ENCODE results near the gene RBFOX1. TPM values are rescaled to one million over a fixed set of nuclear protein-coding genes. Genes with fewer than 3 reads are reported as not detected.

Gene RBFOX1
- total and polyA plus RNA-seq, 10 of the 15 experiments (the other 5 are each of a cell fraction or from before 2014, with no cell fraction given): 0.87 TPM; not detected in 9

DNA sequence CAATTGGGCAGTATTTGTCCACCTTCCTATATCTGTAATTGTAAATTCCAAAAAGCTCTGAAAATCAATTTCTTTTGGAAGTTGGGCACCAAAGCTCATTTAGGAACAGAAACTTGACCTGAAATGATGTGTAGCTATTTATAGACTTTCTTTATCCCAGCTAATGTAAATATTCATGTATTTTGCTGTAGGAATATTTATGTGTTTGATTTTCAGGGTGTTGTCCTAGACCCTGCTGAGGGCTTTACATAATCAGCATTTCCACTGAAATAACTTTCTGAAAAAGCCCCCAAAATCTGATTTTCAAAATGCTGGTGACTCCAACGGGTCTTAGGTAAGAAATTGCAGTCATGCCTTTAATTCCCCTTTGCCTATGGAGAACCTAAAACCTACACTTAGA, 4.1 kb downstream of the RBFOX1 start:
- TF ChIP-seq SIX5 (IDR thresholded peaks at IDR 0.05; ENCODE audit: low read depth, low read length, severe bottlenecking): no peak
- TF ChIP-seq IRF4 (IDR thresholded peaks at IDR 0.05; ENCODE audit: low read depth, low read length): no peak
- no peak for TF ChIP-seq FOS (IDR thresholded peaks at IDR 0.05; ENCODE audit: borderline replicate concordance, extremely low read depth, insufficient read length)
- no peak for TF ChIP-seq CREB1 (IDR thresholded peaks at IDR 0.05; ENCODE audit: low read depth)
- TF ChIP-seq ZNF622 (IDR thresholded peaks at IDR 0.05): no peak
- no peak for TF ChIP-seq RB1 (IDR thresholded peaks at IDR 0.05; ENCODE audit: borderline replicate concordance)
- TF ChIP-seq ZBED1 (IDR thresholded peaks at IDR 0.05; ENCODE audit: borderline replicate concordance): no peak
- TF ChIP-seq SUZ12 (IDR thresholded peaks at IDR 0.05; ENCODE audit: unreplicated experiment): no peak
- no peak for TF ChIP-seq DPF2 (IDR thresholded peaks at IDR 0.05)
- TF ChIP-seq TARDBP (IDR thresholded peaks at IDR 0.05; ENCODE audit: borderline replicate concordance): no peak
- no peak for TF ChIP-seq ZNF384 (IDR thresholded peaks at IDR 0.05; ENCODE audit: borderline replicate concordance, low read depth, low read length)
- TF ChIP-seq NR2C1 (IDR thresholded peaks at IDR 0.05): no peak
- no peak for TF ChIP-seq FOXM1 (IDR thresholded peaks at IDR 0.05; ENCODE audit: low read depth, low read length)
- TF ChIP-seq, protein P1, sequence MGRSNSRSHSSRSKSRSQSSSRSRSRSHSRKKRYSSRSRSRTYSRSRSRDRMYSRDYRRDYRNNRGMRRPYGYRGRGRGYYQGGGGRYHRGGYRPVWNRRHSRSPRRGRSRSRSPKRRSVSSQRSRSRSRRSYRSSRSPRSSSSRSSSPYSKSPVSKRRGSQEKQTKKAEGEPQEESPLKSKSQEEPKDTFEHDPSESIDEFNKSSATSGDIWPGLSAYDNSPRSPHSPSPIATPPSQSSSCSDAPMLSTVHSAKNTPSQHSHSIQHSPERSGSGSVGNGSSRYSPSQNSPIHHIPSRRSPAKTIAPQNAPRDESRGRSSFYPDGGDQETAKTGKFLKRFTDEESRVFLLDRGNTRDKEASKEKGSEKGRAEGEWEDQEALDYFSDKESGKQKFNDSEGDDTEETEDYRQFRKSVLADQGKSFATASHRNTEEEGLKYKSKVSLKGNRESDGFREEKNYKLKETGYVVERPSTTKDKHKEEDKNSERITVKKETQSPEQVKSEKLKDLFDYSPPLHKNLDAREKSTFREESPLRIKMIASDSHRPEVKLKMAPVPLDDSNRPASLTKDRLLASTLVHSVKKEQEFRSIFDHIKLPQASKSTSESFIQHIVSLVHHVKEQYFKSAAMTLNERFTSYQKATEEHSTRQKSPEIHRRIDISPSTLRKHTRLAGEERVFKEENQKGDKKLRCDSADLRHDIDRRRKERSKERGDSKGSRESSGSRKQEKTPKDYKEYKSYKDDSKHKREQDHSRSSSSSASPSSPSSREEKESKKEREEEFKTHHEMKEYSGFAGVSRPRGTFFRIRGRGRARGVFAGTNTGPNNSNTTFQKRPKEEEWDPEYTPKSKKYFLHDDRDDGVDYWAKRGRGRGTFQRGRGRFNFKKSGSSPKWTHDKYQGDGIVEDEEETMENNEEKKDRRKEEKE (IDR thresholded peaks at IDR 0.05): no peak
- TF ChIP-seq, protein P2, sequence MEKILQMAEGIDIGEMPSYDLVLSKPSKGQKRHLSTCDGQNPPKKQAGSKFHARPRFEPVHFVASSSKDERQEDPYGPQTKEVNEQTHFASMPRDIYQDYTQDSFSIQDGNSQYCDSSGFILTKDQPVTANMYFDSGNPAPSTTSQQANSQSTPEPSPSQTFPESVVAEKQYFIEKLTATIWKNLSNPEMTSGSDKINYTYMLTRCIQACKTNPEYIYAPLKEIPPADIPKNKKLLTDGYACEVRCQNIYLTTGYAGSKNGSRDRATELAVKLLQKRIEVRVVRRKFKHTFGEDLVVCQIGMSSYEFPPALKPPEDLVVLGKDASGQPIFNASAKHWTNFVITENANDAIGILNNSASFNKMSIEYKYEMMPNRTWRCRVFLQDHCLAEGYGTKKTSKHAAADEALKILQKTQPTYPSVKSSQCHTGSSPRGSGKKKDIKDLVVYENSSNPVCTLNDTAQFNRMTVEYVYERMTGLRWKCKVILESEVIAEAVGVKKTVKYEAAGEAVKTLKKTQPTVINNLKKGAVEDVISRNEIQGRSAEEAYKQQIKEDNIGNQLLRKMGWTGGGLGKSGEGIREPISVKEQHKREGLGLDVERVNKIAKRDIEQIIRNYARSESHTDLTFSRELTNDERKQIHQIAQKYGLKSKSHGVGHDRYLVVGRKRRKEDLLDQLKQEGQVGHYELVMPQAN (conservative IDR thresholded peaks at IDR 0.05): no peak
- TF ChIP-seq STAT1 (conservative IDR thresholded peaks at IDR 0.05): no peak
- no peak for DNase-seq (ENCODE audit: low read depth, low spot score)
- in situ Hi-C loops (cut with MboI) (no loop called here), intact Hi-C loops (cut with micrococcal nuclease; ENCODE audit: unreplicated experiment) (no loop called here)
- FAIRE-seq: no peak
- no peaks in the 10 kb centered on the region for H4K20me1 ChIP-seq (ENCODE audit: control insufficient read depth, insufficient read depth)
- H3K36me3 ChIP-seq (ENCODE audit: control insufficient read depth in 2 of 2, insufficient read depth in 2 of 2, low read length in 1 of 2): no peaks in the 10 kb centered on the region
- ChIA-PET POLR2A (no interaction called here), CTCF (no interaction called here), SMC1A (ENCODE audit: uncharacterized antibody, unreplicated experiment) (no interaction called here), RAD21 (ENCODE audit: unreplicated experiment) (no interaction called here)
- ATAC-seq: no peak
- H3K9me3 ChIP-seq (replicated peaks; ENCODE audit: control insufficient read depth, insufficient read depth, low read length): no peaks in the 10 kb centered on the region; the same call in 1 of the 3 replicates
- H3K79me2 ChIP-seq (ENCODE audit: control insufficient read depth, insufficient read depth, low read length): no peaks in the 10 kb centered on the region
- H3K4me1 ChIP-seq (ENCODE audit: control insufficient read depth, insufficient read depth, low read length): no peaks in the 10 kb centered on the region
- no peaks in the 10 kb centered on the region for H3K27me3 ChIP-seq (replicated peaks in 1 of 2; ENCODE audit: control insufficient read depth in 2 of 2, insufficient read depth in 2 of 2, low read length in 1 of 2)
- H3K27ac ChIP-seq (ENCODE audit: control insufficient read depth, insufficient read depth): no peak overlapping the region
- no peak overlapping the region for H3K4me3 ChIP-seq
- no peak overlapping the region for H3K4me2 ChIP-seq (ENCODE audit: control insufficient read depth, insufficient read depth)
- H2AFZ ChIP-seq (ENCODE audit: control insufficient read depth, low read depth, low read length): no peak overlapping the region
- BruUV-seq (replicated peaks): no TSS peak
- WGBS (ENCODE audit: insufficient coverage, insufficient replicate concordance, low lambda C conversion rate, missing lambda C conversion rate): 0% methylated on average over 1 of the region's 1 CpG
- no peak overlapping the region for H3K9ac ChIP-seq (ENCODE audit: control insufficient read depth, insufficient read depth, low read length)

All from GM12878 (cell line).